ENCODE results near the gene SIRT5.

SIRT5 gene

GRCh38 chr6:13633343-13633742, 58.9 kb downstream of the SIRT5 start:
- ATAC-seq (no peak), DNase-seq (no peak)
- Mint-ChIP-seq H3K27ac (no peak overlapping the region), H3K27me3 (no peaks in the 10 kb centered on the region), H3K9me3 (no peaks in the 10 kb centered on the region), H3K4me3 (no peak overlapping the region), H3K4me1 (peaks cover 46% of the 10 kb centered on the region)

- no peaks in the 10 kb centered on the region for H3K27me3 Mint-ChIP-seq
Measured at GRCh38 chr6:13635948-13636658, 61.7 kb downstream of the SIRT5 start.

DNA sequence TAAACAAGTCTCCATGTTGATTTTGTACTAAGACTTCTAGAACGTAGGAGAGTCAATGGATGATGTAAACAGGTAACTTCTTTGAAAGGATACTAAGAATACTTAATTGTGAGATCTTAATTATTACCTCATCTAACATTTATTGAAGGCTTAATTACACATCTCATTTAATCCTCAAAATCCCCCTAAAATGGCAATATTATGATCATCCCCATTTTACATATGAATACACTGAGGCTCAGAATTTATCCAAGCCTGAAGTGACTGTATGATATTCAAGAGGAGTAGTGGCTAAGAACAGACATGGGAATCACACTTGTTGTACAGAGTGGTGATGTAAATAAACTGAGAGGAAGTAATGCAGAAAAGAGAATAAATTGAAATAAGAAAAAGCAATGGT, 63.6 kb downstream of the SIRT5 start:
- Mint-ChIP-seq H3K27me3 (no peaks in the 10 kb centered on the region), H3K9me3 (no peaks in the 10 kb centered on the region), H3K4me3 (no peak overlapping the region), H3K4me1 (peaks cover 31% of the 10 kb centered on the region), H3K27ac (peak overlapping the region; percentile 36 to 89)
- DNase-seq = no peak
- ATAC-seq = no peak

More at GRCh38 chr6:13635948-13636658, 61.7 kb downstream of the SIRT5 start:
- no peak for ATAC-seq
- peak overlapping the region in 1 of 2 donors; percentile 28 for H3K4me3 Mint-ChIP-seq
- DNase-seq = no peak
- H3K27ac Mint-ChIP-seq = peak overlapping the region in 1 of 2 donors; percentile 81
- H3K9me3 Mint-ChIP-seq = no peaks in the 10 kb centered on the region
- H3K4me1 Mint-ChIP-seq = peaks cover 31% of the 10 kb centered on the region

DNA sequence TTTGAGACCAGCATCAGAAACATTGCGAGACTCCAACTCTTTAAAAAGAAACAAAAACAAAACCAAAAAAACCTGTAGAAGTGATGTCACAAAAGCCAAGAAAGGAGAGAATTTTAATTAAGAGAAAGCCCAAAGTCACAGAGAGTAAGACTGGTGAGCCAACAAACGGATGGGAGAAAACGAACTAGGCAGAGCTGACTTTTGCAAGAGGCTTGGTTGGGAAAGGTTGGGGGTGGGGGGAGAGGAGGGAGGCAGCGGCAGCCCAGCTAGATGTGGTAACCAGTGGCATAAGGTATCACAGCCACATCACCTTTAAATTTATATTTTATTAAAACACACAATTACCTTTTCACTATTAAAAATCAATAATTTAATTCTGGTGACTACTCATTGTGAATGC, 64.2 kb downstream of the SIRT5 start:
- ATAC-seq (no peak), DNase-seq (no peak)
- Mint-ChIP-seq H3K4me3 (no peak overlapping the region), H3K4me1 (peaks cover 34% of the 10 kb centered on the region), H3K27ac (no peak overlapping the region), H3K27me3 (no peaks in the 10 kb centered on the region), H3K9me3 (no peaks in the 10 kb centered on the region)

DNA sequence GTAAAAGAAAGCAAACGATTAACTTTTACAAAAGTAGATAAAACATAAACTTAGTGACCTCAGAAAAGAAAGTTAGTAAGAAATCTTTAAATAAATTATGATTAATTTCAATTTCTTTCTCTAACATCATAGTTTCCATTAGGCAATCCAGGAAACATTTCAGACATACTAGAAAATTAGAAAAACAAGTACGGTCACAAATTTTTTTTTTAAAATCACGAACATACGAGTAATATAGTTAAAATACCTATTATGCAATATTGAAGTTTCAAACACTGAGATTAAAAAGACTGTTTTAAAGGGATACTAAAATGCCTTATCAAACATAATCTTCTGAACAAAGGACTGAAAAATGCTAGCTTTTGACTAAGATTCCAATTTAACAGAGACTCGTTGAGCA, 66.9 kb downstream of the SIRT5 start:
- H3K27ac Mint-ChIP-seq = peak overlapping the region; percentile 71 to 94
- H3K9me3 Mint-ChIP-seq = no peaks in the 10 kb centered on the region
- ATAC-seq (no peak), DNase-seq (no peak)
- no peak overlapping the region for H3K4me3 Mint-ChIP-seq
- no peaks in the 10 kb centered on the region for H3K27me3 Mint-ChIP-seq
- peaks cover 31% of the 10 kb centered on the region for H3K4me1 Mint-ChIP-seq

- no peaks in the 10 kb centered on the region for H3K27me3 Mint-ChIP-seq
- H3K27ac Mint-ChIP-seq = no peak overlapping the region
- DNase-seq (no peak), ATAC-seq (no peak)
- H3K4me3 Mint-ChIP-seq = no peak overlapping the region
- no peaks in the 10 kb centered on the region for H3K9me3 Mint-ChIP-seq
- peaks cover 15% of the 10 kb centered on the region for H3K4me1 Mint-ChIP-seq
Measured at GRCh38 chr6:13643125-13643524, 68.7 kb downstream of the SIRT5 start.

- no peaks in the 10 kb centered on the region for H3K27me3 Mint-ChIP-seq
- no peaks in the 10 kb centered on the region for H3K9me3 Mint-ChIP-seq
- no peak overlapping the region for H3K27ac Mint-ChIP-seq
- ATAC-seq (no peak), DNase-seq (no peak)
- H3K4me1 Mint-ChIP-seq = peaks cover 8% of the 10 kb centered on the region
- H3K4me3 Mint-ChIP-seq = no peak overlapping the region
Measured at GRCh38 chr6:13648850-13649249, 74.4 kb downstream of the SIRT5 start.

GRCh38 chr6:13649393-13649792, 75.0 kb downstream of the SIRT5 start:
- no peak for DNase-seq
- H3K27ac Mint-ChIP-seq = no peak overlapping the region
- H3K9me3 Mint-ChIP-seq = no peaks in the 10 kb centered on the region
- H3K4me3 Mint-ChIP-seq = no peak overlapping the region
- no peaks in the 10 kb centered on the region for H3K27me3 Mint-ChIP-seq
- H3K4me1 Mint-ChIP-seq = peaks cover 8% of the 10 kb centered on the region
- no peak for ATAC-seq

DNA sequence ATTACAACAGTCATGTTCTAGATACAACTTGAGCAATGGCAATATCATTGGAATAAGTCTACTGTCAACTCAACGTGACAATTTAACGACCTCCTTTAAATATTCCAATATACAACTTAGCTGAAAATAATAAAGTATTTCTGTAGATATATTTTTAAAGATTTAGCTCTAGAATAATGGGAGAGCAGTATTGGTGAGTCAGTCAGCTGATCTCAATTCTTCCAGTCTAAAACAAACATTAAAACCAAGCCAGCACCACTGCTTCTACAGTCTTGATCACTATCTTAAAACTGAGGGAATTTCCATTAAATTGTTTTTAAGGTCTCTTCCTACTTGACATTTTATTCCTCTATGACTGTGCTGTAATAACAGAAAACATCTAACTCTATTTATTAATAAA, 78.9 kb downstream of the SIRT5 start:
- ATAC-seq (no peak), DNase-seq (no peak)
- Mint-ChIP-seq H3K4me3 (no peak overlapping the region), H3K9me3 (no peaks in the 10 kb centered on the region), H3K27ac (no peak overlapping the region), H3K4me1 (peaks cover 13% of the 10 kb centered on the region), H3K27me3 (no peaks in the 10 kb centered on the region)

GRCh38 chr6:13654496-13654895, 80.1 kb downstream of the SIRT5 start:
- H3K9me3 Mint-ChIP-seq = no peaks in the 10 kb centered on the region
- ATAC-seq (no peak), DNase-seq (no peak)
- no peaks in the 10 kb centered on the region for H3K27me3 Mint-ChIP-seq
- no peak overlapping the region for H3K4me3 Mint-ChIP-seq
- peaks cover 19% of the 10 kb centered on the region for H3K4me1 Mint-ChIP-seq
- H3K27ac Mint-ChIP-seq = no peak overlapping the region

- peaks cover 24% of the 10 kb centered on the region for H3K4me1 Mint-ChIP-seq
- H3K4me3 Mint-ChIP-seq = no peak overlapping the region
- no peak overlapping the region for H3K27ac Mint-ChIP-seq
- ATAC-seq = no peak
- no peaks in the 10 kb centered on the region for H3K9me3 Mint-ChIP-seq
- no peak for DNase-seq
- no peaks in the 10 kb centered on the region for H3K27me3 Mint-ChIP-seq
Measured at GRCh38 chr6:13655700-13656099, 81.3 kb downstream of the SIRT5 start.

- no peaks in the 10 kb centered on the region for H3K9me3 Mint-ChIP-seq
- DNase-seq (no peak), ATAC-seq (no peak)
- H3K27ac Mint-ChIP-seq = no peak overlapping the region
- no peak overlapping the region for H3K4me3 Mint-ChIP-seq
- H3K27me3 Mint-ChIP-seq = no peaks in the 10 kb centered on the region
- peaks cover 69% of the 10 kb centered on the region for H3K4me1 Mint-ChIP-seq
Measured at GRCh38 chr6:13660273-13660672, 85.9 kb downstream of the SIRT5 start.

GRCh38 chr6:13660893-13661292, 86.5 kb downstream of the SIRT5 start:
- no peak overlapping the region for H3K27ac Mint-ChIP-seq
- ATAC-seq = no peak

DNA sequence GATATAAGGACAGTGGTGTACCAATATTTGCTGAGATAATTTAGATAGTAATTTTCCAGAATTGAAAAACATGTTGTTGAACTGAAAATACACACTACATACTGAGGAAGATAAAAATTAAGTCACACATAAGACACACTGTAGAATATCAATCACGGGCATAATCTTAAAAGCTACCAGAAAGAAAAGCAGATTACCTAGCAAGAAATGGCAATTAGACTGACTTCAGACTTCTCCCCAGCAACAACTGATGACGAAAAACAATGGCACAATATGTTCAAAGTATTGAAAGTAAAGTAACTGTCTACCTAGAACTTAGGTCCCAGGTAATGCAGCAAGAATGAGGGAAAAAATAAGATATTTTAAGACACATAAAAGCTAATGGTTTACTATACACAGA, 87.2 kb downstream of the SIRT5 start:
- Mint-ChIP-seq H3K9me3 (no peaks in the 10 kb centered on the region), H3K27ac (no peak overlapping the region), H3K27me3 (no peaks in the 10 kb centered on the region), H3K4me1 (peaks cover 78% of the 10 kb centered on the region), H3K4me3 (peak overlapping the region in 1 of 2 donors; percentile 37)
- no peak for DNase-seq
- no peak for ATAC-seq

More at GRCh38 chr6:13660893-13661292, 86.5 kb downstream of the SIRT5 start:
- Mint-ChIP-seq H3K27me3 (no peaks in the 10 kb centered on the region), H3K9me3 (no peaks in the 10 kb centered on the region), H3K4me1 (peaks cover 75% of the 10 kb centered on the region), H3K4me3 (no peak overlapping the region)
- no peak for DNase-seq

- Mint-ChIP-seq H3K27me3 (no peaks in the 10 kb centered on the region), H3K4me1 (peaks cover 88% of the 10 kb centered on the region), H3K27ac (peak overlapping the region in 1 of 2 donors; percentile 33), H3K4me3 (peak overlapping the region; percentile 14 to 15), H3K9me3 (no peaks in the 10 kb centered on the region)
- DNase-seq = no peak
- ATAC-seq = no peak
Measured at GRCh38 chr6:13662651-13663334, 88.4 kb downstream of the SIRT5 start.

DNA sequence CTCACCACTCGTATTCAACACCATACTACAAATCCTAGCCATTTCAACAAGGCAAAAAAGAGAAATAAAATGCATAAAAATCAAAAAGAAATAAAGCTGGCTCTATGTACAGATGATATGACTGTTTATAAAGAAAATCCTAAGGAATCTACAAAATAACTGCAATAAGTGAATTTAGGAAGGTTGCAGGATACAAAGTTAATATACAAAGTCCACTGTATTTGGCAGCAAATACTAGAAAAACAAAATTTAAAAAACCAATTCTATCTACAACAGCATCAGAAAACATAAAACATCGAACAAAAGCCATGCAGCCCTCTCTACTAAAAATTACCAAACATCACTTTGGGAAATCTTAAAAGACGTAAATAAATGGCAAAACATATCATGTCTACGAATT, 89.6 kb downstream of the SIRT5 start:
- Mint-ChIP-seq H3K27ac (no peak overlapping the region), H3K27me3 (no peaks in the 10 kb centered on the region), H3K4me1 (peaks cover 95% of the 10 kb centered on the region), H3K9me3 (no peaks in the 10 kb centered on the region), H3K4me3 (no peak overlapping the region)
- ATAC-seq (no peak), DNase-seq (no peak)

All from stimulated activated naive CD8-positive, alpha-beta T cell treated with anti-CD3 and anti-CD28 coated beads, Interleukin-15, amount 100 ng/mL, for 72 hours (primary cell).